ENCODE data around the gene STX12.
A peak's percentile ranks its signal among the peaks of the same experiment; 100 is the strongest.
"Not testable (repeated sequence)": the region's sequence is repeated elsewhere in the genome, so short reads cannot be mapped to it uniquely, and the experiment has no call there.

STX12 gene

GRCh38 chr1:27772932-27773825 is at the start of gene STX12:
TSS of gene STX12 (plus strand) at chr1:27773219. CDS start at chr1:27773308, 89 bp downstream.
- DNase-seq: peak; percentile 100

DNA sequence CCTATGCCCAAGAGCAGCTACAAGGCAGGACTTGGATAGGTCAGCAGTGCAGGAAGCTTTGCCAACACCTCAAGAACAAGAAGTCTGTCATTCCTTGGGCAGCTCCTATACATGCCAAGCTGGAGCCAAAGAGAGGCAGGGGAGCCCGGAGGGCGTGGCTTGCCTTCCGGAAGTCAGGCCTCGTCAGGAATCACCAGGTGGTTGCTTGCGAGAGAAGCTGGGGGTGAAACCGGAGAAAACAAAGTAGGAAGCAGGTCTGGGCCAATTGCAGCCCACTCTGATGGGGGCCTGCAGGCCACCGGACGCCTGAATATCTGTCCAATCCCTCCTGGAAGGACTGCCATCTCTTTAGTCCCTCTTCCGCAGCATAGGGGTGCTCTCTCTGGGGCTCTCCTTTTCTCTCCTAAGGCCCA is 48.1 kb upstream of the STX12 start:
- DNase-seq: no peak

- peak; percentile 100 for DNase-seq
These were observed 47.4 kb upstream of the STX12 start, which contains the start of gene FAM76A for GRCh38 chr1:27725374-27726172. TSS of gene FAM76A (plus strand) at chr1:27725961. CDS start at chr1:27726081, 120 bp downstream.

- peak; percentile 44 to 47 for DNase-seq
These were observed 46.6 kb upstream of the STX12 start for GRCh38 chr1:27726173-27727044.

DNA sequence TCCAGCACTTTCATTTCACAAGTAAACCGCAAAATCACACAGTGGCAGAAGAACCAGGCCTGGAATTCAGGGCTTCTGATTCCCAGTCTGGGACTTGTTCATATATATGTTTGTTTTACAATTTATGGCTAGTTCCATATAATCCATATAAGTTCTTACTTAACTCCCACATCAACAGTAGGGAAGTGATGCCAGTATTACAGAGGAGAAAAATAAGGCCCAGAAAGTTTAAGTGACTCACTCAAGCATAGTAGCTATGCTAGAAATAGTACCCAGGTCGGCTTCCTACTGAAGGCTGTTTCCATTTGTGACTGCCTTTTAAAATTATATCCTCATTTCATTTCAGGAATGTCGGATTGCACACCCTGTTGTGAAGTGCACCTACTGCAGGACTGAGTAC is 45.9 kb upstream of the STX12 start:
- DNase-seq: no peak

DNA sequence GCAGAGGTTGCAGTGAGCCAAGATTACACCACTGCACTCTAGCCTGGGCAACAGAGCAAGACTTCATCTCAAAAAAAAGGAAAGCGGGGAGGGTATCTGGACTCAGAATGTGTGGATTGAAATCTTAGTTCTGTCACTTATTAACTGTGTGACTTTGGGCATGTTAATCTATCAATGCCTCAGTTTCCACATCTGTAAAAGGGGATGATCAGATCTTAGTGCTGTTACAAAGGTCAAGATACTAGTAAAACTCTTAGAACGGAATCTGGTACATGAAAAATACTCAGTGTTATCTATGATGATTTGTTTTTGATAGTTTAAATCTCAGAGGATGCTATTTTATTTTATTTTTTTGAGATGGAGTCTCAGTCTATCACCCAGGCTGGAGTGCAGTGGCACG is 36.8 kb upstream of the STX12 start:
- no peak for DNase-seq

DNA sequence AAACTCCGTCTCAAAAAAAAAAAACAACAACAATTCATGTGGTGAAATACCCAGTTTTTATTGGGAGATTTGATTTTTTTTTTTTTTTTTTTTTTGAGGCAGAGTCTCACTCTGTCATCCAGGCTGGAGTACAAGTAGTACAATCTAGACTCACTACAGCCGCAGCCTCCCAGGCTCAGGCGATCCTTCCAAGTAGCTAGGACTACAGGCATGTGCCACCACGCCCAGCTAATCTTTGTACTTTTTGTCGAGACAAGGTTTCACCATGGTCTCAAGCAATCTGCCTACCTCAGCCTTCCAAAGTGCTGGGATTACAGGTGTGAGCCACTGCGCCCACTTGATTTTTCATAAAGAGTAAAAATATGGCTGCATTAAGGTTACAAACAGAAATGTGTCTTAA is 31.9 kb upstream of the STX12 start:
- DNase-seq: no peak

DNA sequence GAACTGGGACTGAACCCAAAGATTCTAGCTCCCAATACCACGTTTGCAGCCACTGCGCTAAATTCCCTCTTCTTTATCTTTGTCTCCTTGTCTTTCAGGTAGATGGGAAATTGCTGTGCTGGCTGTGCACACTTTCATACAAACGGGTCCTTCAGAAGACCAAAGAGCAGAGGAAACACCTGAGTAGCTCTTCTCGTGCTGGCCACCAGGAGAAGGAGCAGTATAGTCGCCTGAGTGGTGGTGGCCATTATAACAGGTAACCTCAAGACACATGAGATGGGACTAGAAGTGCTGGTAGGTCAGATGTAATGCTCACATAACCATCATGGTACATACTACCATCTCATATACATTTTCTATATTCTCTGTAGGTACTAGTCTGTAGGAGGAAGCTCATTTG is 28.5 kb upstream of the STX12 start:
- DNase-seq: no peak

- no peak for DNase-seq
These were observed 27.6 kb upstream of the STX12 start for GRCh38 chr1:27745466-27745865.

GRCh38 chr1:27752360-27752759 is 20.7 kb upstream of the STX12 start:
- no peak for DNase-seq

GRCh38 chr1:27755286-27755685 is 17.7 kb upstream of the STX12 start:
- no peak for DNase-seq

DNA sequence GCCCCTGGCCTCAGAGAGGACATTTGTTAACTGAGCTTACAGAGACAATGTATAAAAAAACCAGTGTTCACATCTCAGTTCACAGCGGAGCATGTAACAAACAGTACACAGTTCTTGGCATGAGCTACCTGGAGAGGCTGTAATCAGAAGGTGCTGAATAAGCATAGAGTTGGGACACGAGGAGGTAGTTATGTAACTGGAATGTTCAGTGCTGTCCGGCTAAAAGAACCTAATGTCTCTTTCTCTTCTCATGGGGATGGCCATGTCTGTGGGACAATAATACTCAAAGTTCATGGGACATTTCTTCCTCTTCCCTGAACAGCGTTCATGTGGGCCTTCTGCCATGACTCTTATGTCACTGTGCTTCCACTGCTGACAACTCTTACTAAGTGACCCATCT is 17.2 kb upstream of the STX12 start:
- DNase-seq: no peak

DNA sequence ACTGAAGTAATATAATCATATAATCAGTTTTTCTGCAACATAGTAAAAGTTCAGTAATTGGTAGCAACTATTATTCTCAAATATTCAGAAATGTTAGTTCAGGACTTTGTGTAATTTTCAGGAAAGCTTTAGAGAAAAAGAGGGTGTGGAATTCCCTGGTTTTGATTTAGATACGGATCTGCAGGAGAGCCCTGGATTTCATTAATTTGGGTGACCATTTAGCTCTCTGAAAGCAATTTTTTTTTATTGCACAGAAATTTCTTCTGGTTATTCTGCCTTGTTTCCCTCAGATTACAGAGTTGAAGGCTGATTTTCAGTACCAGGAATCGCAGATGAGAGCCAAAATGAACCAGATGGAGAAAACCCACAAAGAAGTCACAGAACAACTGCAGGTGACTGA is 13.8 kb upstream of the STX12 start:
- DNase-seq: no peak

GRCh38 chr1:27760426-27760825 is 12.6 kb upstream of the STX12 start:
- DNase-seq: no peak

GRCh38 chr1:27762033-27762432 is 11.0 kb upstream of the STX12 start:
- DNase-seq: no peak

DNA sequence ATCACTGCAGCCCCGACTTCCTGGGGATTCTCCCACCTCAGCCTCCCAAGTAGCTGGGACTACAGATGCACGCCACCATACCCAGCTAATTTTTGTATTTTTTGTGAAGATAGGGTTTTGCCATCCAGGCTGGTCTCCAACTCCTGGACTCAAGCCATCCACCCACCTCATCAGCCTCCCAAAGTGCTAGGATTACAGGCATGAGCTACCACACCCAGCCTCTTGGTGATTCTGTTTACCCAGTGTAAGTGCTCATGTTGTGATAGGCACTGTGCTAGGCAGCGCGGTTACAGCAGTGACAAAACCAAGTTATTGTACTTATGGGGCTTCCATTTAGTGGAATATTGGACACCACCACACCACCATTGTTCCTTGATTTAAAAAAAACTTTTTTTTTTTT is 9.7 kb upstream of the STX12 start:
- DNase-seq: no peak

DNA sequence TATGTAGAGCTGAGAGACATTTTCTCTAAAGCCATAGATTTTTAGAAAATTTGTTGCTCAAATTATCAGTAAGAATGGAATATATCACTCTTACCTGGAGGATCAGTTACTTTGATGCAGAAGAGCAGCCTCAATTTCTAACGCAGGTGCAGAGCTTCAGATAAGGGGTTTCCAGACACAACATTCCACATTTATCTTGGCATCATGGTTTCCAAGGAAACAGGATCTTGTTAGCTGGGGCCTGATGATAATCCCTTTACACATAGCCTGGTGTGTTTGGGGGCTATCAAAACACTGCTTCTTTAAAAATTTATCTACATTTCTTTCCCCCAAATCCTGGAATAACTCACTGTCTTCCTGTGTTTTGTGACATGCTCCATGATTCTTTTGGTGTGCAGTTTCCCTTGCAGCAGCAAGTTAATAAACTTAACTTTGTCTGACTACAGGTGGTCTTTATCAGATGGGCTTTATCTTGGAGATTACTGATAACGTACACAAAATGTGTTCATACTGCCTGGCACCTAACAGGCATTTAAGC is 2.7 kb upstream of the STX12 start:
- no peak for DNase-seq

- no peak for DNase-seq
These were observed 735 bp upstream of the STX12 start for GRCh38 chr1:27772036-27772931.

DNA sequence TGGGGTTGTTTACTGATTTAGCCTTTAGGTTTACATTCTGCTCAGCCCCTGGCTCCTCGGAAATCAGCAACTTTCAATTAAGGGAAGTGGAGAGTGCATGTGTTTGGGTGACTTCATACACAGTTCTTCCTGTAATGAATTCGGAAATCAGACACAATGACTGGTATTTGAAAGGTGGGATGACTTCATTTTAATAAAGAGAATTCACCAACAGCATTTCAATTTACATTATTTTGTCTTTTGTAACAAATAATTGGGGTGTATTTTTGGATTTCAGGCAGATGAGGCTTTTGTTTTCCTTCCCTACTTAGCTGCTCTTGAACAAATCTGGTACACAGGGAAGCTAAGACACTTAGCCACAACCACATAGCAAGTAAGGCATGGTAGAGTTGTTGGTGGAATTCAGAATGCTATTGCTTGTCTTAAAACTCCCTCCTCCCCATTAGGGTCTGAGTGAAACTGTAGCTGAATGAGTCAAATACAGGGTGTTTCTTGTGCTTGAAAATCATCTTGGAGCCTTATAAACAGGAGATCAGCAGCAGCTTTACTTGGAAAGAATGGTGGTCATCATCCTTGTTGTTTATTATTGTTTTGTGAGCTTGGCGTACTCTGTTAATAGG is 917 bp downstream of the STX12 start:
- peak in 1 of 2 donors; percentile 56 for DNase-seq

DNA sequence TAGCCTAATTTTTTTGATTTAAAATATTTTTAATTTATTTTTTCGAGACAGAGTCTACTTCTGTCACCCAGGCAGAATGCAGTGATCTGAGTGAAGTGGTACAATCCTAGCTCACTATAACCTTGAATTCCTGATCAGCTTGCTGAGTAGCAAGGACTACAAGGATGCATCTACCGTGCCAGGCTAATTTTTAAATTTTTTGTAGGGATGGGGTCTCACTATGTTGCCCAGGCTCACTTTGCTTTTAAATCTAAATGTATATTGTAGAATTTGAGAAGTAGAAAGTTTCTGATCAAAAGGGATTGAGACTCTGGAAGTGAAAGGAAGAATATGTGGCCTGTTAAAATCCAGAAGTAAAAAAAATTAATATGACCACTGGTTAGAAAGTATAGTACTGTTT is 1.6 kb downstream of the STX12 start:
- no peak for DNase-seq

GRCh38 chr1:27775336-27775735 is 2.3 kb downstream of the STX12 start:
- DNase-seq: not testable (repeated sequence)
